ENCODE data around the gene PILRB.
"Not testable (repeated sequence)": the region's sequence is repeated elsewhere in the genome, so short reads cannot be mapped to it uniquely, and the experiment has no call there.

Gene PILRB

GRCh38 chr7:100358027-100358856, at the start of gene PILRB:
TSS of gene PILRB (plus strand) at chr7:100358117. CDS start at chr7:100358303, 186 bp downstream.
- DNase-seq, result no peak

- not testable (repeated sequence) for DNase-seq
These were observed 39.6 kb upstream of the PILRB start for GRCh38 chr7:100318329-100318728.

- not testable (repeated sequence) for DNase-seq
These were observed 36.3 kb upstream of the PILRB start for GRCh38 chr7:100321648-100322047.

GRCh38 chr7:100324194-100324593, 33.7 kb upstream of the PILRB start:
- not testable (repeated sequence) for DNase-seq

- not testable (repeated sequence) for DNase-seq
These were observed 32.2 kb upstream of the PILRB start for GRCh38 chr7:100325671-100326070.

- not testable (repeated sequence) for DNase-seq
These were observed 31.0 kb upstream of the PILRB start for GRCh38 chr7:100326914-100327313.

GRCh38 chr7:100335566-100336466, 22.1 kb upstream of the PILRB start:
- peak; percentile 93 for DNase-seq

GRCh38 chr7:100338083-100338696, 19.7 kb upstream of the PILRB start:
- DNase-seq, result not testable (repeated sequence)

- DNase-seq, result not testable (repeated sequence)
These were observed 16.6 kb upstream of the PILRB start for GRCh38 chr7:100341286-100341685.

- DNase-seq, result no peak
These were observed 15.2 kb upstream of the PILRB start for GRCh38 chr7:100342765-100343164.

GRCh38 chr7:100344124-100344559, 13.8 kb upstream of the PILRB start:
- not testable (repeated sequence) for DNase-seq

GRCh38 chr7:100344560-100345287, 13.2 kb upstream of the PILRB start:
- DNase-seq, result not testable (repeated sequence)

- DNase-seq, result not testable (repeated sequence)
These were observed 12.6 kb upstream of the PILRB start for GRCh38 chr7:100345288-100345672.

GRCh38 chr7:100346921-100347320, 11.0 kb upstream of the PILRB start:
- no peak for DNase-seq

GRCh38 chr7:100348805-100349204, 9.1 kb upstream of the PILRB start:
- no peak for DNase-seq

GRCh38 chr7:100349757-100350156, 8.2 kb upstream of the PILRB start:
- DNase-seq, result no peak

GRCh38 chr7:100351657-100352058, 6.3 kb upstream of the PILRB start:
- DNase-seq, result peak; percentile 14

GRCh38 chr7:100352230-100352781, 5.6 kb upstream of the PILRB start:
- DNase-seq, result peak; percentile 18

GRCh38 chr7:100352984-100353684, 4.8 kb upstream of the PILRB start:
- DNase-seq, result peak; percentile 21

- peak; percentile 23 for DNase-seq
These were observed 4.1 kb upstream of the PILRB start for GRCh38 chr7:100353685-100354330.
